Hematopoietic multipotent progenitor cell treated with erythropoietin and hydrocortisone succinate and interleukin-3 and kit ligand, for 17 days (in vitro differentiated cells): ENCODE results near the gene CNOT4.
"Not testable (repeated sequence)": the region's sequence is repeated elsewhere in the genome, so short reads cannot be mapped to it uniquely, and the experiment has no call there.

Source experiments
- DNase-seq: peaks from one replicate; pipeline ENCODE4 v3.0.0-alpha.2; 2015; ENCODE audit warnings: low spot score

The CNOT4 gene

DNA sequence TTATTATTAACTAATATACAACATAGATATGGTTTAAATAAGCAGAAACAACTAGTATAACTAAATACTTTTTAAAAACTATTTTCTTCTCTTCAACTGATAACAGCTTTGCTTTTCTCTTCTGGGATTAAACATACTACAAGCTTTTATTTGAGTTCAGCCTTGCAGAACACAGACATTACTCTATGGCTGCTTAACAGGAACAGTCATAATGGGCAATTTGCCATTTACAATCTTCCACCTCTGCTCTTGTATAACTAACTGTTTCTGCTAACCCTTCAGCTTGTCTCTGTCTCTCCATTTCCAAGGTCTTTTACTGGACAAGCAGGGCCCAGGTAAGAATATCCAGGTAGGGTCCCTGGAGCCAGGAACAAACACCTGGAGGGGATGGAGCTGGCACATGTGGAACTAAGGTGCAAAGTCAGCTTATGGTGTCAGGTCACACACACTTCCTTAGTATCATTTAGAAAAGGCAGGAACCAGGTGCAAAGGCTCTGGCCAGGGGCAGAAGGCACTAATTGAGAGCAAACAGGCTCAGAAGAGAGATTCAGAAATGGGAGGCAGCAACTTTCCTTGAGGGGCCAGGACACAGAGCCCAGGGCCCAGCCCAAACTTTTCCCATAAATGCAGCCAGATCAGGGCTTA lies 183.1 kb downstream of the CNOT4 start:
- no peak for DNase-seq

DNA sequence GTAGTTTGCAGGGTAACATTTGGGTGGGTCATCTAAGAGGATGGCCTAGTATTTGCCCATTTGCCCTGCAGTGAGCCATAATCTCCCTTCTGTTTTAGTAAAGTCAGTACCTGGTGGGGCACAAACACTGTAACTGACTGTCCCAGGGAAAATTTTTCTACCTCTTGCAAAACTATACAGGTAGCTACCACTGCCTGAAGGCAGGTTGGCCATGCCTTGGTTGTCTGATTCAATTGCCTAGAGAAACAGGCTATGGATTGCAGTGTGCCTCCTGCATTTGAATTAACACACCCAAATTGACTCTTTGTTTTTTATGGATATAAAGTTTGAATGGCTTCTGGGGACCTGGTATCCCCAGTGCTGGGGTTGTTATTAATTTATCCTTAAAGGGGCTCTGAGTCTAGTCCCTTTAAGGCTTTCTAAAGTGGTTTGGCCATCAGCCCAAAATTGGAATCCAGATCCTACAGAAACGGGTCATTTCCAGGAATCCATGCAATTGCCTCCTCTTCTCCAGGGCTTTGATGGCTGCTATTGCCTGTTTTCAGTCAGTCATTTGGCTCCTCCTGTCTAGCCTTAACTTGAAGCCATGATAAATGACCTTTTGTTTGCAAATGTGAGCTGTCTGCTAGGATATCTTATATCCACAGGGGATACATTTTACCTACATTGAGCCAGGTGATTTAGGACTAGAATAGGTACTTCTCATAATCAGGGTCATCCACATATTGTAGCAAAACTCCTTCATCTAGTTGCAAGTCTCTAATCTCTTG lies 187.1 kb downstream of the CNOT4 start:
- DNase-seq = no peak

DNA sequence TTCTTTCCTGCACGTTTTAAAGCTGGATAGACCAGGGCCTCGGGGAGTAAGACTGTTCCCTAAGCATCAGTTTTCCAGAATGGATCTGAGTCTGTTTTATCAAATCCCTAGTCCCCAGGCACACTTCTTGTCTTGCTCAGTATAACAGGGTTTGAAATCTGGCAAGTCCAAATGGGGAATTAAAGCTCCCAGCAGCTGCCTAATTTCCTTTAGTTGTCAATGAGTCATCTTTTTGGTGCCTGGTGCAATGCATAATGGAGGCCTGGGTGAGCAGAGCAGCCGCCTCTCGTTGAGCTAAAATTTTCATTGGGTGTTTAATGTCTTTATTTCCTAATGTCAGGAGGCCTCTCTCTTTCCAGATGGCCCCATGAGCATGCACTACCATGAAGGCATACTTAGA lies 188.3 kb downstream of the CNOT4 start:
- DNase-seq = no peak

DNA sequence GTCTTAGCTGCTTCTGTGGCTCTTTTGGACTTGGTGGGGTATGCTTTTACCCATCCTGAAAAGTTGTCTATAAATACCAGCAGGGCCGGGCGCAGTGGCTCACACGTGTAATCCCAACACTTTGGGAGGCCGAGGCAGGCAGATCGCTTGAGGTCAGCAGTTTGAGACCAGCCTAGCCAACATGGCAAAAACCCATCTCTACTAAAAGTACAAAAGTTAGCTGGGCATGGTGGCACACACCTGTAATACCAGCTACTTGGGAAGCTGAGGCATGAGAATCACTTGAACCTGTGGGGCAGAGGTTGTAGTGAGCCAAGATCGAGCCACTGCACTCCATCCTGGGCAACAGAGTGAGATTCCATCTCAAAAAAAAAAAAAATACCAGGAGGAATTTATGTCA lies 188.9 kb downstream of the CNOT4 start:
- DNase-seq = not testable (repeated sequence)

DNA sequence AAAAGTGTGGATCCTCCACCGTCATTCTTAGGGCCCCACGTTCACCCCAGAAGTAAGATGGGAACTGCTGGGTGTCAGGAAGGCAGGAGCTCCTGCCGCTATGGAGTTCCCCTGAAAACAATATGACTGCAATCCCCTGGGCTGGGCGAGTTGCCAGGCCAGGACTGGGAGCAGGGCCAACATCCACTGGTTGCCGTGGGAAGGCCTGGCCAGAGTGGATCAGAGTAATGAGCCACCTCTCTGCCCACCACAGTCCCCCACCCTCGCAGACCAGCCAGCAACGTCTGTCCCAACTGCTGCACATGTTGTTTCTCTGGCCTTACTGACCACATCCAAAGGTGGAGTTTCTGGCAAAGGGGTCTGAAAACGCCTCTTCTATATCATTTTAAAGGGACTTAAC lies 189.6 kb downstream of the CNOT4 start:
- no peak for DNase-seq

DNA sequence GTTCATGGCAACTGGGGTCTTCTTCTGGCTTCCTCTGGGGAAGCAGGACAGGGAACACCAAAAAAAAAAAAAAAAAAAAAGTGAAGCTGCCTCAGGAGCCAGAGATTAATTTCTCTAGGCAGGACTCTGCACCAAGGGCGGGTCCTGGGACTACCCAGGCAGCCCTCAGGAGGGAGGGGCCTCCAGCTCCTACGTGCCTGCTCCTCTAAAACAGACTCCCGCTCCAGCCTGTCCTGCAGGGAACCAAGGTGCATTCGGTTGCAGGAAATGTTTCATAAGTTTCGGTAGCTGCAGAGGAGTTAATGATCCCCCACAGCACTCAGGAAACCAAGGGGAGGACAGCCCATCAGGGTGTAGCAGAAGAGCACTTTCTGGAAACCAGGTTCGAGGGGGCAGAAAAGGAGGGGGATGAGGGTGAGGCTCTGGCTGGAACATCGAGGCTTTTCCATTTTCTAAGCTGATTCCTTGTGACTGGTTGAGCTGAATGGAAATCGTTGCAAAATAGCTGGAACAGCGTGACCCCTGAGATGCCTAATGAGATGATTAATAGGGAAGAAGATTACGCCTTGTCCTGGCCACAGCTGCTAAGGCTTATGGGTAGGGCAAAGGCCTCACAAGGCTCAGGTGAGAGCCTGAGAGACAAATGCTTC lies 192.1 kb downstream of the CNOT4 start:
- DNase-seq = no peak

DNA sequence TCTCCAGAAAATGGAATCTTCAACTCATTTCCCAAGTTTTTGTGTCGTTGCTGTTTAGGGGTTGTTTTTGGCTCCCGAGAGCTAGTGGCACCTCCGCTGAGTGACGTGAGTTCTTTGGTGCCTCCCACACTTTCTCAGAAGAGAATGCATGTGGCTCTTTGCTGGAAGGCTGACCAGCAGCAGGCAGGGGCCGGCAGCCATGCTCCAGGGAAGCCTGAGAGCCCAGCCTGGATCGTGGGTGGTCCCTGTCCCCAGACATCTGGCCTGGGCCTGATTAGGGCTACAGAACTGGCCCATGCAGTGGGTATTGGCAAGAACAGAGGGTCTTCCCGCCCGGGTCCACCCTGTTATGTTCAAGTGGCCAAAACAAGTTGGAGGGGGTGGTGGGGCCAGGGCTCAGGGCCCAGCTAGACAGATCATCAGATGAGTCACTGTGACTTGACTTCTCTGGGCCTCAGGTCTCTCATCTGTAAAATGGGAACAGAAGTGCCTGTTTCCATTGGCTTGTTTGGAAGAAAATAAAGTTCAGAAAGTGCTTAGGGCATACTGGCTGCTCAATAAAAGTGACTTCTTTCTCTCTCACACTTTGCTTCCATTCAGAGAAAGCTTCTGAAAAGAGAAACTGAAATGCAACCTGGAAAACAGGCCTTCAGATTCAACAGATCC lies 193.1 kb downstream of the CNOT4 start:
- DNase-seq = no peak

DNA sequence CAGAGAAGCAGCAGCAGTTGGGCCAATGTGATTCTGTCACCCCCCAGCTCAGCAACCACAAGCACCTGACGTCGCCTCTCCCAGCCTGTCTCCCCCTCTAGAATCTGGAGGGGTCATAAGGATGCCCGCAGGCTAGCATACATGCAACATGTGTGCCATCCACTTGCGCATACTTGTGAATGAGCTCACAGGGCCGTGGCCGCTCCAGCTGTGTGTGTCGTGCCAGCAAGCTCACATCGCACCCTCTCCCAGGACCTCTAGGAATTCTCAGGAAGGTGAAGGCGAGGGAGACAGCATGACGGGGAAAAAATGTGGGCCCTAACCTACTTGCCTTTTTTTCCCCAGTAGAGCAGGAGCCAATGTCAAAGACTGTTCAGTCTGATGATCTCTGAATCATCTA lies 195.9 kb downstream of the CNOT4 start:
- DNase-seq = no peak
